Upper lobe of left lung (tissue), 6 donors: ENCODE data around the gene ITGA11. TPM values are rescaled to one million over a fixed set of nuclear protein-coding genes. Genes with fewer than 3 reads are reported as not detected.

Experiments used
- ATAC-seq, 2 donors: fragments of 200-7000 bp; cut with Tn5 transposase; one replicate each; pipeline ENCODE4 v1.9.1; 2022; ENCODE audit warnings: mild to moderate bottlenecking in 2 of 2, moderate library complexity in 2 of 2; ENCODE audit not compliant: low FRiP score in 2 of 2
- DNase-seq, 2 donors: peaks; one replicate each; pipeline ENCODE4 v3.0.0-alpha.2; 2019 to 2020
- H3K27ac ChIP-seq, 4 donors: fragments of 200-600 bp; sonication (generic); one replicate each; pipeline ENCODE4 v1.5.1; 2016 to 2019
- H3K27me3 ChIP-seq, 4 donors: fragments of 200-600 bp; sonication (generic); one replicate each; pipeline ENCODE4 v1.5.1; 2017 to 2019
- H3K36me3 ChIP-seq, 4 donors: fragments of 200-600 bp; sonication (generic); one replicate each; pipeline ENCODE4 v1.5.1; 2016 to 2019
- H3K4me1 ChIP-seq, 4 donors: fragments of 200-600 bp; sonication (generic); one replicate each; pipeline ENCODE4 v1.5.1; 2018 to 2019
- H3K4me3 ChIP-seq, 4 donors: fragments of 200-600 bp; sonication (generic); one replicate each; pipeline ENCODE4 v1.5.1; 2017 to 2019; ENCODE audit warnings: mild to moderate bottlenecking in 2 of 4, moderate library complexity in 1 of 4
- H3K9me3 ChIP-seq, 4 donors: fragments of 200-600 bp; sonication (generic); one replicate each; pipeline ENCODE4 v1.5.1; 2018 to 2019
- EP300 ChIP-seq, 4 donors: sonication (generic); formaldehyde crosslinking; IDR thresholded peaks; one replicate each; pipeline ENCODE4 v1.5.1; 2017; ENCODE audit warnings: antibody characterized with exemption in 4 of 4, control low read depth in 2 of 4
- POLR2A ChIP-seq, 4 donors: fragments of 450-650 bp; IDR thresholded peaks; one replicate each; pipeline ENCODE4 v1.5.1; 2016 to 2017; ENCODE audit warnings: antibody characterized with exemption in 4 of 4, mild to moderate bottlenecking in 2 of 4
- POLR2AphosphoS5 ChIP-seq, 2 donors: sonication (generic); formaldehyde crosslinking; IDR thresholded peaks; one replicate each; pipeline ENCODE4 v1.5.1; 2017; ENCODE audit warnings: antibody characterized with exemption in 2 of 2
- WGBS, 2 donors: methylation state at CpG; one replicate each; pipeline ENCODE4 v1.1.5; 2017 to 2018; 5-methylcytosine and 5-hydroxymethylcytosine counted together
- total RNA-seq, 6 donors: library from RNA; depleted of rRNA in 4 of 6; stranded (reverse); fragments of >200 nt in 4 of 6; gene quantifications; one replicate each; pipeline versions ENCODE4 v1.1.0 to v1.2.1, GENCODE V29; 2016 to 2021
- TF ChIP-seq, protein P1 (sequence below), 6 experiments: fragments of 450-650 bp in 4 of 6; fragments of 200-600 bp in 2 of 6; sonication (generic) in 2 of 6; IDR thresholded peaks; one replicate each; pipeline ENCODE4 v1.5.1; 2016 to 2019; ENCODE audit warnings: antibody characterized with exemption in 6 of 6
- donor health status: DM: no; HTN: no; CAD: no; lungs with moderate emphysema.
- donor health status: DM: no; HTN: yes; CAD: no; lungs with severe emphysema.

Gene ITGA11
- total RNA-seq, 6 donors from 2014 or later = 0.49 to 6.9 (median 1.4) TPM

DNA sequence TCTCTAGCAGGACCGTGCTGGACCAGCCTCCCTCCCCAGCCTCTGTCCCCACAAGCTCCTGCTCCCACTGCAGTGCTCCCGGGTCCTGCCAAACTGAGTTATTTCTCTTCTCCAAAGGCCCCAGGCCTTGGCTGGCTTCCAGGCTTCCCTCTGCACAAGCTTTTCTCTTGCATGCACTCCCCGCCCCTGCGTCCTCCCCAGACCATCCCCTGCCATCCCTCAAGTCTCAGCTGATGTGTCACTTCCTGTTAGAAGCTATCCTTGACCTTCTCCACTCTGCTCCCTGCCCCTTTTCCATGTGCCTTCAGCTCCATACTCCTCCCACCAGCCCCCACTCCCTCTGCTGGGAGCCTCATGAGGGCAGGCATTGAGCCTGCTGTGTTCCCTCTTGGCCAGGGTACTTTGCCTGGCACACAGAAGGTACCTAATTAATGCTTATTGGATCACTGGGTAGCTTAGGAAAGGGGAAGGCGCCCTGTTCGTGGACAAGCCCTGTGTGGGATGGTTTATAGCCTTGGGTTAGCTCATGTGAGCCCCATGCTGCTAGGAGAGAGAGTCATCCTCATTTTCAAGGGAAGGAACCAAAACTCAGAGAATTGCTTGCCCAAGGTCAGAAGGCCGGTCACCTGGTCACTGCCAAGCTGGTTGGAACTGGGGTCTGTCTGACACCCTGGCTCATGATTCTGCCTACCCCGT, 98.0 kb downstream of the ITGA11 start:
- Histone ChIP-seq H3K27ac (peak overlapping the region in 2 of 4 donors; percentile 35 to 37), H3K9me3 (no peaks in the 10 kb centered on the region), H3K36me3 (no peaks in the 10 kb centered on the region), H3K4me1 (peaks cover 4 to 10% (median 9%) of the 10 kb centered on the region in 4 donors), H3K4me3 (no peak overlapping the region), H3K27me3 (no peaks in the 10 kb centered on the region)
- ATAC-seq (peak in 1 of 2 donors; percentile 30), DNase-seq (peak in 1 of 2 donors; percentile 43)
- TF ChIP-seq, protein P1, sequence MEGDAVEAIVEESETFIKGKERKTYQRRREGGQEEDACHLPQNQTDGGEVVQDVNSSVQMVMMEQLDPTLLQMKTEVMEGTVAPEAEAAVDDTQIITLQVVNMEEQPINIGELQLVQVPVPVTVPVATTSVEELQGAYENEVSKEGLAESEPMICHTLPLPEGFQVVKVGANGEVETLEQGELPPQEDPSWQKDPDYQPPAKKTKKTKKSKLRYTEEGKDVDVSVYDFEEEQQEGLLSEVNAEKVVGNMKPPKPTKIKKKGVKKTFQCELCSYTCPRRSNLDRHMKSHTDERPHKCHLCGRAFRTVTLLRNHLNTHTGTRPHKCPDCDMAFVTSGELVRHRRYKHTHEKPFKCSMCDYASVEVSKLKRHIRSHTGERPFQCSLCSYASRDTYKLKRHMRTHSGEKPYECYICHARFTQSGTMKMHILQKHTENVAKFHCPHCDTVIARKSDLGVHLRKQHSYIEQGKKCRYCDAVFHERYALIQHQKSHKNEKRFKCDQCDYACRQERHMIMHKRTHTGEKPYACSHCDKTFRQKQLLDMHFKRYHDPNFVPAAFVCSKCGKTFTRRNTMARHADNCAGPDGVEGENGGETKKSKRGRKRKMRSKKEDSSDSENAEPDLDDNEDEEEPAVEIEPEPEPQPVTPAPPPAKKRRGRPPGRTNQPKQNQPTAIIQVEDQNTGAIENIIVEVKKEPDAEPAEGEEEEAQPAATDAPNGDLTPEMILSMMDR (IDR thresholded peaks at IDR 0.05) = no peak
- TF ChIP-seq EP300 (IDR thresholded peaks at IDR 0.05) (no peak), POLR2A (IDR thresholded peaks at IDR 0.05) (no peak), POLR2AphosphoS5 (IDR thresholded peaks at IDR 0.05) (no peak)
- WGBS, 2 donors = 63 to 69% methylated on average over 8 of the region's 8 CpGs

DNA sequence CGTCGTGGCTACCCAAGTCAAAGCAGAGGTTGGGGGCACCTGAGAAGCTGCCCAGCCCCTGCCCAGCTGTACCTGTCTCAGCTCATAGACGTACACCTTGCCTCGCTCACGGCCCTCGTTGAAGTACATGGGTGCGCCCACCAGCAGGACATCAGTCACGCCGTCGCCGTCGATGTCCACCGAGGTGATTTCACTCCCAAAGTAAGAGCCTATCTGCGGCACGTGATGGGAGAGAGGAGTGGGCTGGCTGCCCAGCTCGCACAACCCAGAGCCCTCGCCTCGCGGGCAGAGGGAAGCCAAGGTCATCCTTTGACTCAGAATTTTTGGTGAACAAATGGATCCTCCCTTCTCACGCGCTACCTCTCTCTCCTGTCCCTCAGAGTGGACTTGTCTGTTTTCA, 99.7 kb downstream of the ITGA11 start:
- Histone ChIP-seq H3K27ac (no peak overlapping the region), H3K27me3 (no peaks in the 10 kb centered on the region), H3K4me1 (peaks cover 4 to 10% (median 9%) of the 10 kb centered on the region in 4 donors), H3K9me3 (no peaks in the 10 kb centered on the region), H3K4me3 (no peak overlapping the region), H3K36me3 (no peaks in the 10 kb centered on the region)
- WGBS, 2 donors = 86 to 96% methylated on average over 10 to 21 of the region's 21 CpGs
- DNase-seq (peak in 1 of 2 donors; percentile 73), ATAC-seq (no peak)
- no peak for TF ChIP-seq EP300 (IDR thresholded peaks at IDR 0.05)
- TF ChIP-seq POLR2AphosphoS5 (IDR thresholded peaks at IDR 0.05) = no peak
- TF ChIP-seq, protein P1 (IDR thresholded peaks at IDR 0.05) = no peak
- no peak for TF ChIP-seq POLR2A (IDR thresholded peaks at IDR 0.05)

DNA sequence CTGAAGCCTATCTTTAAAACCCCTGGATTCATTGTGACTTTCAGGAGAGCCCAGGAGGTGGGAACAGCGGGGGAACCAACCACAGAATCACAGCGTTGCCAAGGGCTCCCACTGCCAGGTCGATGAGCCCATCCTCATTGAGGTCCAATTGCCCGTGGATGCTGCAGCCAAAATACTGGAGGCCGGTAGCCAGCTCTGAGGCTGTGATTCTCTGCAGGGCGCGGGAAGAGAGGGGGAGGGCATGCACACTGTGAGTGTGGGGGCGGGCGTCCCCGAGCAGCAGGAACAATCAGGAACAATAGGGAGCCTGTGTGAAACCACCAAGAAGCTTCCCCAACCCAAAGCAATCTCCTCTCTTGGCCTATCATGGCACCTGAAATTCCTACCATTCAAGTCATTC, 101.1 kb downstream of the ITGA11 start:
- no peaks in the 10 kb centered on the region for H3K36me3 ChIP-seq
- no peak for DNase-seq
- no peak overlapping the region for H3K4me3 ChIP-seq
- H3K4me1 ChIP-seq = peaks cover 4 to 10% (median 9%) of the 10 kb centered on the region in 4 donors
- H3K9me3 ChIP-seq = no peaks in the 10 kb centered on the region
- H3K27me3 ChIP-seq = no peaks in the 10 kb centered on the region
- H3K27ac ChIP-seq = no peak overlapping the region
- no peak for ATAC-seq
- 63 to 75% methylated on average over 10 of the region's 10 CpGs for WGBS, 2 donors
- TF ChIP-seq POLR2A (IDR thresholded peaks at IDR 0.05) (no peak), POLR2AphosphoS5 (IDR thresholded peaks at IDR 0.05) (no peak), EP300 (IDR thresholded peaks at IDR 0.05) (no peak)
- TF ChIP-seq, protein P1 (IDR thresholded peaks at IDR 0.05) = no peak

DNA sequence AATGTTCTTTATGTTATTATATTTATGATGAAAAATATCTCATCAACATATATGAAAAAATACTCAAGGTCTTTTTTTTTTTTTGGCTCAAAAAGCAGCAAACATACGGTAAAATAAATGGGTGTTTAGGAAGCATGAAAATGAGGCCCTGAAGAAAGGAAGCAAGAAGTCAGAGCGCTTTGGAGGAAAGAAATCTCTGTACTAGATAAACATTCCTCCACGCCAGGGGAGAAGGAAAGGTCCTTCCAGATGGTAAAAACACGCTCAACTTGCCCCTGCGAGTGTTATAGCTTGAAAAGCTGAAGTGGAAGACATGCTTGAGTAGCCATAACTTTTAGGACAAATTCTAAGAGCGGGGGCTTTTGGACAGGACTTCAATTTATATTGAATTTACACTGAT, 101.5 kb downstream of the ITGA11 start:
- DNase-seq = no peak
- Histone ChIP-seq H3K4me1 (peaks cover 4 to 10% (median 9%) of the 10 kb centered on the region in 4 donors), H3K36me3 (no peaks in the 10 kb centered on the region), H3K4me3 (no peak overlapping the region), H3K27me3 (no peaks in the 10 kb centered on the region), H3K9me3 (no peaks in the 10 kb centered on the region), H3K27ac (no peak overlapping the region)
- no peak for ATAC-seq
- TF ChIP-seq POLR2A (IDR thresholded peaks at IDR 0.05) = no peak
- TF ChIP-seq, protein P1 (IDR thresholded peaks at IDR 0.05) = no peak
- TF ChIP-seq POLR2AphosphoS5 (IDR thresholded peaks at IDR 0.05) = no peak
- TF ChIP-seq EP300 (IDR thresholded peaks at IDR 0.05) = no peak
- 54 to 55% methylated on average over 6 of the region's 6 CpGs for WGBS, 2 donors

DNA sequence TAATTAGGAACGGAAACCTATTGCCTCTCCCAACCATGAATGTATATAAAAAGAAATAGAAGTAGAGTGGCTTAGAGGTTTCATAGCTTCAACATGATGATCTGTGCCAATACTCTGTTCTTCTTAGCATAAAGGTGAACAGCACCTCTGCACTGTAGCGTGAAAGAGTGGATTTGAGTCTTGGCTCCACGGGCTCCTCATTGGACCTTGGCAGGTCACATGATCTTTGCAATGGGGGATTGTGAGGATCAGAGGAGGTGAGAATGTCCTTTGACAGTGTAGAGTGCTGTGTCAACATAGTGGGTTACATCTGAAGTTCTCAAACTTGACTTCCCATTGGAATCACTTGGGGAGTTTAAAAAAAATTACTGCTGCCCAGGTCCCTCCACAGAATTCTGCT, 103.0 kb downstream of the ITGA11 start:
- TF ChIP-seq POLR2A (IDR thresholded peaks at IDR 0.05) = no peak
- TF ChIP-seq, protein P1 (IDR thresholded peaks at IDR 0.05) = no peak
- no peak for TF ChIP-seq POLR2AphosphoS5 (IDR thresholded peaks at IDR 0.05)
- no peak for TF ChIP-seq EP300 (IDR thresholded peaks at IDR 0.05)
- no peak overlapping the region for H3K4me3 ChIP-seq
- no peaks in the 10 kb centered on the region for H3K9me3 ChIP-seq
- peaks cover 0 to 4% (median 0%) of the 10 kb centered on the region in 4 donors for H3K4me1 ChIP-seq
- ATAC-seq = no peak
- H3K27me3 ChIP-seq = no peaks in the 10 kb centered on the region
- no peak overlapping the region for H3K27ac ChIP-seq
- WGBS, 2 donors = 95 to 96% methylated on average over 3 of the region's 3 CpGs
- no peaks in the 10 kb centered on the region for H3K36me3 ChIP-seq
- no peak for DNase-seq
